NCI-H1694 (cell line): ENCODE results near the gene C21orf58.

Source experiments
- DNase-seq: peaks from one replicate; lab custom pipeline; 2025; lab: John Stamatoyannopoulos, UW

Gene C21orf58

GRCh38 chr21:46352913-46353312 lies 29.2 kb upstream of the C21orf58 start:
- no peak for DNase-seq

GRCh38 chr21:46352164-46352515 lies 28.5 kb upstream of the C21orf58 start:
- DNase-seq, result no peak

GRCh38 chr21:46351476-46352163 lies 27.9 kb upstream of the C21orf58 start:
- no peak for DNase-seq

- DNase-seq, result no peak
Observed at GRCh38 chr21:46350981-46351380, 27.3 kb upstream of the C21orf58 start.

GRCh38 chr21:46350571-46350970 lies 26.9 kb upstream of the C21orf58 start:
- no peak for DNase-seq

- DNase-seq, result no peak
Observed at GRCh38 chr21:46349134-46349760, 25.6 kb upstream of the C21orf58 start.

GRCh38 chr21:46347791-46348381 lies 24.2 kb upstream of the C21orf58 start:
- DNase-seq, result no peak

GRCh38 chr21:46347203-46347550 lies 23.5 kb upstream of the C21orf58 start:
- no peak for DNase-seq

- DNase-seq, result no peak
Observed at GRCh38 chr21:46346296-46347202, 22.9 kb upstream of the C21orf58 start.

- DNase-seq, result no peak
Observed at GRCh38 chr21:46345861-46346260, 22.2 kb upstream of the C21orf58 start.

- no peak for DNase-seq
Observed at GRCh38 chr21:46344219-46344915, 20.7 kb upstream of the C21orf58 start.

GRCh38 chr21:46340998-46341397 lies 17.3 kb upstream of the C21orf58 start:
- no peak for DNase-seq

GRCh38 chr21:46336603-46337002 lies 12.9 kb upstream of the C21orf58 start:
- no peak for DNase-seq

- no peak for DNase-seq
Observed at GRCh38 chr21:46334351-46335140, 10.9 kb upstream of the C21orf58 start.

- no peak for DNase-seq
Observed at GRCh38 chr21:46329796-46330195, 6.1 kb upstream of the C21orf58 start.

- DNase-seq, result no peak
Observed at GRCh38 chr21:46328151-46328550, 4.5 kb upstream of the C21orf58 start.

GRCh38 chr21:46327711-46328110 lies 4.0 kb upstream of the C21orf58 start:
- no peak for DNase-seq

GRCh38 chr21:46326110-46326703 lies 2.5 kb upstream of the C21orf58 start:
- DNase-seq, result no peak

GRCh38 chr21:46325073-46325912 lies 1.6 kb upstream of the C21orf58 start:
- peak; percentile 27 for DNase-seq
